Gastroesophageal sphincter (tissue), 3 donors: ENCODE results near the gene EVC.

Experiments used
- POLR2A ChIP-seq, 2 donors: fragments of 450-650 bp; IDR thresholded peaks; one replicate each; pipeline ENCODE4 v1.6.1; 2017; ENCODE audit warnings: antibody characterized with exemption in 2 of 2, mild to moderate bottlenecking in 2 of 2, moderate library complexity in 1 of 2
- POLR2AphosphoS5 ChIP-seq: sonication (generic); formaldehyde crosslinking; IDR thresholded peaks from one replicate; pipeline ENCODE4 v1.6.1; 2017; ENCODE audit warnings: antibody characterized with exemption
- TF ChIP-seq, protein P1 (sequence below), 4 experiments: fragments of 200-600 bp in 2 of 4; fragments of 450-650 bp in 2 of 4; sonication (generic) in 1 of 4; IDR thresholded peaks; one replicate each; pipeline ENCODE4 v1.5.1; 2017 to 2019; ENCODE audit warnings: antibody characterized with exemption in 4 of 4, mild to moderate bottlenecking in 2 of 4, moderate library complexity in 2 of 4

DNA sequence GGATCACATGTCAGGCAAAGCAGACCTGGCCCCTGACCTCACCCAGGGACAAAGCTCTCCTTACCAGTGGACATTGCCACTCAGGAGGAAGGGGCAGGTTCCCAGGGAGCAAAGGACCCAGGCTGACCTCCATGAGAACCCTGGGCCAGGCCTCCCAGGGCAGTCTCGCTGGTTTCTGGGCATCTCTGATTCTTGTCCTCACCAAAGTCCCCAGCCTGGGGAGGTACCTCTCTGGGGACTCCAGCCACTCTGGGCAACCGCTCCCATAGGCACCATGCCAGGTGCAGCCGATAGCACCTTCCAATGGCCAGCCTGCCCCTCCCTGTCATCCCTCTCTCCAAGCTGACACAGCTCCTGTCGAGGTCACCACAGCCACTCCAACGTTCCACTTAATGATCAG lies 10.5 kb upstream of the EVC start:
- TF ChIP-seq, protein P1, sequence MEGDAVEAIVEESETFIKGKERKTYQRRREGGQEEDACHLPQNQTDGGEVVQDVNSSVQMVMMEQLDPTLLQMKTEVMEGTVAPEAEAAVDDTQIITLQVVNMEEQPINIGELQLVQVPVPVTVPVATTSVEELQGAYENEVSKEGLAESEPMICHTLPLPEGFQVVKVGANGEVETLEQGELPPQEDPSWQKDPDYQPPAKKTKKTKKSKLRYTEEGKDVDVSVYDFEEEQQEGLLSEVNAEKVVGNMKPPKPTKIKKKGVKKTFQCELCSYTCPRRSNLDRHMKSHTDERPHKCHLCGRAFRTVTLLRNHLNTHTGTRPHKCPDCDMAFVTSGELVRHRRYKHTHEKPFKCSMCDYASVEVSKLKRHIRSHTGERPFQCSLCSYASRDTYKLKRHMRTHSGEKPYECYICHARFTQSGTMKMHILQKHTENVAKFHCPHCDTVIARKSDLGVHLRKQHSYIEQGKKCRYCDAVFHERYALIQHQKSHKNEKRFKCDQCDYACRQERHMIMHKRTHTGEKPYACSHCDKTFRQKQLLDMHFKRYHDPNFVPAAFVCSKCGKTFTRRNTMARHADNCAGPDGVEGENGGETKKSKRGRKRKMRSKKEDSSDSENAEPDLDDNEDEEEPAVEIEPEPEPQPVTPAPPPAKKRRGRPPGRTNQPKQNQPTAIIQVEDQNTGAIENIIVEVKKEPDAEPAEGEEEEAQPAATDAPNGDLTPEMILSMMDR (IDR thresholded peaks at IDR 0.05) = no peak
- TF ChIP-seq POLR2A (IDR thresholded peaks at IDR 0.05) = no peak
- TF ChIP-seq POLR2AphosphoS5 = no peak
